ENCODE measurements around the gene PTPRM. TPM values are rescaled to one million over a fixed set of nuclear protein-coding genes. Genes with fewer than 3 reads are reported as not detected.

The PTPRM gene
- polyA plus RNA-seq, 2 of the 4 experiments (the other 2 are of a cell fraction) = 44.5 to 199 TPM

GRCh38 chr18:8080092-8080491 is 513.0 kb downstream of the PTPRM start:
- POLR2A ChIA-PET = no interaction called here
- Histone ChIP-seq H3K9me3 (no peaks in the 10 kb centered on the region), H3K4me2 (no peak overlapping the region), H3K27ac (no peak overlapping the region), H3K4me3 (no peak overlapping the region), H3K4me1 (no peaks in the 10 kb centered on the region; the same call in 2 of the 3 replicates)
- DNase-seq (ENCODE audit: low read depth in 1 of 2, low spot score in 1 of 2) (no peak), FAIRE-seq (no peak), ATAC-seq (no peak)
- TF ChIP-seq E2F6 (IDR thresholded peaks at IDR 0.05; ENCODE audit: borderline replicate concordance, low read depth) (no peak), FOSL2 (IDR thresholded peaks at IDR 0.05) (no peak), FOSL2 (CRISPR knock-in tag; IDR thresholded peaks at IDR 0.05) (no peak), RARB (CRISPR knock-in tag; IDR thresholded peaks at IDR 0.05) (no peak), NPAS2 (CRISPR knock-in tag; IDR thresholded peaks at IDR 0.05; ENCODE audit: borderline replicate concordance) (no peak), EP300 (IDR thresholded peaks at IDR 0.05) (no peak)
- CTCF ChIA-PET = interaction anchor here (1.2 kb wide), 1 partner anchor 291 kb away, joined by 4 read pairs; no protein-coding TSS in a partner anchor

- ChIA-PET POLR2A (no interaction called here), CTCF (interaction anchor here (1.2 kb wide), 1 partner anchor 292 kb away, joined by 4 read pairs; no protein-coding TSS in a partner anchor)
- Histone ChIP-seq H3K27ac (peak overlapping the region in 1 of 2 experiments; percentile 43; a peak in 1 of 6 replicates), H3K4me2 (no peak overlapping the region), H3K4me3 (no peak overlapping the region), H3K9me3 (no peaks in the 10 kb centered on the region), H3K4me1 (no peaks in the 10 kb centered on the region; the same call in 2 of the 3 replicates)
- no peak for DNase-seq (ENCODE audit: low read depth in 1 of 2, low spot score in 1 of 2)
- WGBS (ENCODE audit: missing lambda C conversion rate) = 17% methylated on average over 1 of the region's 1 CpG
- no peak for FAIRE-seq
- ATAC-seq = no peak
- TF ChIP-seq KDM5A (IDR thresholded peaks at IDR 0.05) = no peak
- no peak for TF ChIP-seq BHLHE40 (IDR thresholded peaks at IDR 0.05; ENCODE audit: low read depth, low read length)
- TF ChIP-seq MAX (IDR thresholded peaks at IDR 0.05) = no peak
- no peak for TF ChIP-seq CHD2 (IDR thresholded peaks at IDR 0.05; ENCODE audit: low read length, partially characterized antibody)
- TF ChIP-seq ELK1 (IDR thresholded peaks at IDR 0.05; ENCODE audit: low read depth, low read length) = no peak
- TF ChIP-seq POLR2AphosphoS2 (conservative IDR thresholded peaks at IDR 0.05; ENCODE audit: low read length) = no peak
- TF ChIP-seq FOXS1 (CRISPR knock-in tag; IDR thresholded peaks at IDR 0.05) = no peak
- no peak for TF ChIP-seq KDM1A (IDR thresholded peaks at IDR 0.05; ENCODE audit: low read depth)
- TF ChIP-seq PHF8 (IDR thresholded peaks at IDR 0.05; ENCODE audit: borderline replicate concordance, low read depth) = no peak
- TF ChIP-seq ZFP36 (IDR thresholded peaks at IDR 0.05; ENCODE audit: borderline replicate concordance, partially characterized antibody) = no peak
- TF ChIP-seq USF2 (IDR thresholded peaks at IDR 0.05) = no peak
- TF ChIP-seq EP300 (IDR thresholded peaks at IDR 0.05) = no peak
- no peak for TF ChIP-seq HOXB13 (CRISPR knock-in tag; IDR thresholded peaks at IDR 0.05; ENCODE audit: low read depth)
Observed at GRCh38 chr18:8081267-8081666, 514.2 kb downstream of the PTPRM start.

GRCh38 chr18:8081872-8082553 is 514.9 kb downstream of the PTPRM start:
- TF ChIP-seq GATA3 (IDR thresholded peaks at IDR 0.05; ENCODE audit: borderline replicate concordance) (no peak), HDAC2 (IDR thresholded peaks at IDR 0.05) (no peak), ZC3H11A (IDR thresholded peaks at IDR 0.05) (no peak), MYC (IDR thresholded peaks at IDR 0.05; ENCODE audit: borderline replicate concordance, low read length) (no peak), ZFP36 (IDR thresholded peaks at IDR 0.05; ENCODE audit: borderline replicate concordance, partially characterized antibody) (no peak), RARB (CRISPR knock-in tag; IDR thresholded peaks at IDR 0.05) (no peak), ESRRA (IDR thresholded peaks at IDR 0.05; ENCODE audit: borderline replicate concordance, low read length) (no peak), HOXB5 (CRISPR knock-in tag; IDR thresholded peaks at IDR 0.05) (no peak), ZNF302 (CRISPR knock-in tag; IDR thresholded peaks at IDR 0.05) (no peak), ATOH8 (CRISPR knock-in tag; IDR thresholded peaks at IDR 0.05; ENCODE audit: low read depth) (no peak), EHF (CRISPR knock-in tag; IDR thresholded peaks at IDR 0.05) (no peak), CBX2 (IDR thresholded peaks at IDR 0.05; ENCODE audit: borderline replicate concordance, low read depth) (no peak), MAZ (IDR thresholded peaks at IDR 0.05; ENCODE audit: borderline replicate concordance, low read depth, low read length) (no peak), FOSL2 (IDR thresholded peaks at IDR 0.05) (no peak), FOSL2 (CRISPR knock-in tag; IDR thresholded peaks at IDR 0.05) (no peak), TP53 (CRISPR knock-in tag; IDR thresholded peaks at IDR 0.05) (no peak)
- Histone ChIP-seq H3K4me3 (no peak overlapping the region), H3K4me1 (no peaks in the 10 kb centered on the region), H3K4me2 (no peak overlapping the region), H3K27ac (no peak overlapping the region), H3K9me3 (no peaks in the 10 kb centered on the region)
- DNase-seq (ENCODE audit: low read depth in 1 of 2, low spot score in 1 of 2) = no peak
- POLR2A ChIA-PET = no interaction called here
- CTCF ChIA-PET = no interaction called here
- no peak for FAIRE-seq
- 74% methylated on average over 3 of the region's 3 CpGs for WGBS (ENCODE audit: missing lambda C conversion rate)
- no peak for ATAC-seq
